ENCODE data around the gene CD40LG.

CD40LG gene

GRCh38 chrX:136691028-136691809, 43.3 kb downstream of the CD40LG start:
- no peak for ATAC-seq (ENCODE audit: insufficient read depth, low read depth)

GRCh38 chrX:136692271-136692670, 44.3 kb downstream of the CD40LG start:
- H3K36me3 ChIP-seq (ENCODE audit: insufficient read depth, low read length) = peaks cover 42% of the 10 kb centered on the region
- no peak overlapping the region for H3K9ac ChIP-seq (ENCODE audit: low read depth, low read length)
- ATAC-seq (ENCODE audit: insufficient read depth, low read depth) = no peak
- no peaks in the 10 kb centered on the region for H3K9me3 ChIP-seq (ENCODE audit: insufficient read depth, low read length, severe bottlenecking)
- TF ChIP-seq CTCF (IDR thresholded peaks at IDR 0.05; ENCODE audit: borderline replicate concordance, extremely low read depth, low read length, poor library complexity, severe bottlenecking) = no peak
- TF ChIP-seq EZH2 (IDR thresholded peaks at IDR 0.05; ENCODE audit: borderline replicate concordance, low read depth, low read length, severe bottlenecking) = no peak
- H3K4me1 ChIP-seq (ENCODE audit: insufficient read depth, low read length) = peaks cover 26% of the 10 kb centered on the region
- H3K79me2 ChIP-seq (ENCODE audit: insufficient read depth, low read length) = no peaks in the 10 kb centered on the region
- DNase-seq = no peak
- no peaks in the 10 kb centered on the region for H3K27me3 ChIP-seq (ENCODE audit: insufficient read depth, low read length, poor library complexity)
- no peak overlapping the region for H3K4me3 ChIP-seq (ENCODE audit: low read depth in 1 of 2, low read length in 2 of 2)
- H3K27ac ChIP-seq (ENCODE audit: low read length) = no peak overlapping the region
- H4K20me1 ChIP-seq (ENCODE audit: insufficient read depth, low read length) = no peaks in the 10 kb centered on the region
- no peak overlapping the region for H2AFZ ChIP-seq (ENCODE audit: low read depth, low read length)
- H3K4me2 ChIP-seq (ENCODE audit: insufficient read depth, low read length) = no peak overlapping the region

More at GRCh38 chrX:136691028-136691809, 43.3 kb downstream of the CD40LG start:
- Histone ChIP-seq H3K27me3 (ENCODE audit: insufficient read depth, low read length, poor library complexity) (no peaks in the 10 kb centered on the region), H3K4me3 (ENCODE audit: low read depth in 1 of 2, low read length in 2 of 2) (no peak overlapping the region), H3K9me3 (ENCODE audit: insufficient read depth, low read length, severe bottlenecking) (no peaks in the 10 kb centered on the region), H3K79me2 (ENCODE audit: insufficient read depth, low read length) (no peaks in the 10 kb centered on the region), H3K9ac (ENCODE audit: low read depth, low read length) (no peak overlapping the region), H3K36me3 (ENCODE audit: insufficient read depth, low read length) (peaks cover 46% of the 10 kb centered on the region), H3K27ac (ENCODE audit: low read length) (peak overlapping the region; percentile 40), H4K20me1 (ENCODE audit: insufficient read depth, low read length) (no peaks in the 10 kb centered on the region), H3K4me1 (ENCODE audit: insufficient read depth, low read length) (peaks cover 26% of the 10 kb centered on the region), H2AFZ (ENCODE audit: low read depth, low read length) (no peak overlapping the region), H3K4me2 (ENCODE audit: insufficient read depth, low read length) (no peak overlapping the region)
- DNase-seq = no peak
- TF ChIP-seq EZH2 (IDR thresholded peaks at IDR 0.05; ENCODE audit: borderline replicate concordance, low read depth, low read length, severe bottlenecking) = no peak
- no peak for TF ChIP-seq CTCF (IDR thresholded peaks at IDR 0.05; ENCODE audit: borderline replicate concordance, extremely low read depth, low read length, poor library complexity, severe bottlenecking)

- DNase-seq = peak; percentile 9
- Histone ChIP-seq H3K79me2 (ENCODE audit: insufficient read depth, low read length) (no peaks in the 10 kb centered on the region), H4K20me1 (ENCODE audit: insufficient read depth, low read length) (no peaks in the 10 kb centered on the region), H3K4me2 (ENCODE audit: insufficient read depth, low read length) (no peak overlapping the region), H3K36me3 (ENCODE audit: insufficient read depth, low read length) (peaks cover 23% of the 10 kb centered on the region), H3K27ac (ENCODE audit: low read length) (peak overlapping the region; percentile 50), H3K4me3 (ENCODE audit: low read depth in 1 of 2, low read length in 2 of 2) (no peak overlapping the region), H3K27me3 (ENCODE audit: insufficient read depth, low read length, poor library complexity) (no peaks in the 10 kb centered on the region), H2AFZ (ENCODE audit: low read depth, low read length) (no peak overlapping the region), H3K9me3 (ENCODE audit: insufficient read depth, low read length, severe bottlenecking) (no peaks in the 10 kb centered on the region), H3K4me1 (ENCODE audit: insufficient read depth, low read length) (peaks cover 17% of the 10 kb centered on the region), H3K9ac (ENCODE audit: low read depth, low read length) (no peak overlapping the region)
- TF ChIP-seq EZH2 (IDR thresholded peaks at IDR 0.05; ENCODE audit: borderline replicate concordance, low read depth, low read length, severe bottlenecking) (no peak), CTCF (IDR thresholded peaks at IDR 0.05; ENCODE audit: borderline replicate concordance, extremely low read depth, low read length, poor library complexity, severe bottlenecking) (peak; percentile 77)
- peak; percentile 77 for ATAC-seq (ENCODE audit: insufficient read depth, low read depth)
These were observed 46.6 kb downstream of the CD40LG start for GRCh38 chrX:136694431-136695087.

Measured in DND-41 (cell line).